Measurements from ENCODE around the gene FNDC4.
A peak's percentile ranks its signal among the peaks of the same experiment; 100 is the strongest.

The FNDC4 gene

GRCh38 chr2:27492557-27492956 is 2.4 kb downstream of the FNDC4 start:
- DNase-seq, result no peak

- DNase-seq, result peak; percentile 100
Measured at GRCh38 chr2:27489498-27490397, 5.3 kb downstream of the FNDC4 start, which contains the start of gene IFT172. Gene IFT172, minus strand, starts transcription at chr2:27489743. Its CDS starts 90 bp downstream, at chr2:27489653.

- peak; percentile 87 for DNase-seq
Measured at GRCh38 chr2:27489118-27489497, 5.9 kb downstream of the FNDC4 start.

GRCh38 chr2:27485496-27485895 is 9.5 kb downstream of the FNDC4 start:
- DNase-seq, result no peak

DNA sequence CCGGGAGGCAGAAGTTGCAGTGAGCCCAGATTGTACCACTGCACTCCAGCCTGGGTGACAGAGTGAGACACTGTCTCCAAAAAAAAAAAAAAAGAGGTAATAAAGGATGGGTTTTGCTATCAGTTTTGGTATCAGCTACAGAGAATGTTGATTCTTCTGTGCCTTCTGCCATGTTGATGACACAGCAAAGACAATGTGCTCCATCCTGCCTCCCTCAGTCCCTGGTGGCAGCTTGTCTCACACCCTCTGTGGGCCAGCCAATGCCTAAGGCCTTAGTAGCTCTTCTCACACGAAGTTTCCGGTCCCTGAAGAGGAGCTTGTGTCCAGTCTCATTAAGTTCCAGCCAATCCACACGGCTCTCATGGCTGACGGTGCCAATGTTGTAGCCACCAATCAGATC is 23.0 kb downstream of the FNDC4 start:
- no peak for DNase-seq

DNA sequence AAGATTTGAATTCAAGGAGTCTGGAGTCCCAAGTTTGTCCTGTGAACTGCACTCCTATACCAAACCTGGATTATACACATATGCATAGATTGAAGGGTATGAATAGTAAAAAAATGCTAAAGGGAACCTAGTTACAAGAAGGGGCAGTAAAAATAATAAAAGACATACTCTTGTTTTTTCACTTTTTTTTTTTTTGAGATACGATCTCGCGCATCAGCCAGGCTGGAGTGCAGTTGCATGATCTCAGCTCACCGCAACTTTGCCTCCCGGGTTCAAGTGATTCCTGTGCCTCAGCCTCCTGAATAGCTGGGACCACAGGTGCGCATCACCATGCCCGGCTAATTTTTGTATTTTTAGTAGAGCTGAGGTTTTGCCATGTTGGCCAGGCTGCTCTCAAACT is 30.6 kb downstream of the FNDC4 start:
- no peak for DNase-seq

DNA sequence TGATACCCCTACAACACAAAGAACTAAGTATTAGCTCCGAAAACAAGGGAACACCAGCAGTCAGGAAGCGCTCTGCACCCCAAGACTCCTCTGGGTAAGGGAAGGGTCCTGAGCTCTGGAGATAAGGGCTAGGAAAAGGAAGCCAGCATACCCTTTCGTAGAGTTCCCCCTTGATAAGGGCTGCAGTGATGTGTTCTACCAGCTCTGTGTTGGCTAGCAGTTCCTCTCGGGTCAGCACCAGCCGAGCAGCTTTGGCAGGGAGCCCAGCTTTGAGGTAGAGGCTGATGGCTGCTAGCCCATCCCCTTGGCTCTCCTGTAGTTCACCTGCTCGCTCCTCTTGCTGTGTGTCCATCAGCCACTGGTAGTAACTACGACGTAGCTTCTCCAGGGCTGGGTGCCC is 33.9 kb downstream of the FNDC4 start:
- no peak for DNase-seq

GRCh38 chr2:27453968-27454367 is 41.0 kb downstream of the FNDC4 start:
- no peak for DNase-seq

DNA sequence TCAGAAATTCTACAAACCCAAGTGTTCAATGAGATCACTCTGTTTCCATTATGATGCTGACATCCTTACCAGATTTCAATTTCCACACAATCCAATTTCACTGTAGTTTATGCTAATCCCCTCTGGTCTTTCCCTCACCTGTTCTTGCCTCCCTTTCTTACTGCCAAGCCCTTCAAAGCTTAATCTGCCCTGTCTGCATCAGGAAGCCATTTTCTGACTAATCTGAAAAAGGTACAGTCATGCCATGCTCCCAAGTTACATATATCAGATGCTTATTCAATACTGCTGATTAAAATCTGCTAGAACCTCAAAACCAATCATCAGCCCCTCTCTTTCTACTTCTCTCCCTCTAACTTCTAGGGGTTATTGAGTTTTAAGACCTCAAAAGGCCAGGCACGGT is 43.9 kb downstream of the FNDC4 start:
- peak; percentile 81 for DNase-seq

GRCh38 chr2:27448381-27448780 is 46.6 kb downstream of the FNDC4 start:
- DNase-seq, result no peak

GRCh38 chr2:27446057-27446456 is 48.9 kb downstream of the FNDC4 start:
- DNase-seq, result no peak

- no peak for DNase-seq
Measured at GRCh38 chr2:27445615-27446014, 49.4 kb downstream of the FNDC4 start.

- no peak for DNase-seq
Measured at GRCh38 chr2:27445155-27445554, 49.8 kb downstream of the FNDC4 start.

GRCh38 chr2:27442920-27443282 is 52.1 kb downstream of the FNDC4 start:
- no peak for DNase-seq

DNA sequence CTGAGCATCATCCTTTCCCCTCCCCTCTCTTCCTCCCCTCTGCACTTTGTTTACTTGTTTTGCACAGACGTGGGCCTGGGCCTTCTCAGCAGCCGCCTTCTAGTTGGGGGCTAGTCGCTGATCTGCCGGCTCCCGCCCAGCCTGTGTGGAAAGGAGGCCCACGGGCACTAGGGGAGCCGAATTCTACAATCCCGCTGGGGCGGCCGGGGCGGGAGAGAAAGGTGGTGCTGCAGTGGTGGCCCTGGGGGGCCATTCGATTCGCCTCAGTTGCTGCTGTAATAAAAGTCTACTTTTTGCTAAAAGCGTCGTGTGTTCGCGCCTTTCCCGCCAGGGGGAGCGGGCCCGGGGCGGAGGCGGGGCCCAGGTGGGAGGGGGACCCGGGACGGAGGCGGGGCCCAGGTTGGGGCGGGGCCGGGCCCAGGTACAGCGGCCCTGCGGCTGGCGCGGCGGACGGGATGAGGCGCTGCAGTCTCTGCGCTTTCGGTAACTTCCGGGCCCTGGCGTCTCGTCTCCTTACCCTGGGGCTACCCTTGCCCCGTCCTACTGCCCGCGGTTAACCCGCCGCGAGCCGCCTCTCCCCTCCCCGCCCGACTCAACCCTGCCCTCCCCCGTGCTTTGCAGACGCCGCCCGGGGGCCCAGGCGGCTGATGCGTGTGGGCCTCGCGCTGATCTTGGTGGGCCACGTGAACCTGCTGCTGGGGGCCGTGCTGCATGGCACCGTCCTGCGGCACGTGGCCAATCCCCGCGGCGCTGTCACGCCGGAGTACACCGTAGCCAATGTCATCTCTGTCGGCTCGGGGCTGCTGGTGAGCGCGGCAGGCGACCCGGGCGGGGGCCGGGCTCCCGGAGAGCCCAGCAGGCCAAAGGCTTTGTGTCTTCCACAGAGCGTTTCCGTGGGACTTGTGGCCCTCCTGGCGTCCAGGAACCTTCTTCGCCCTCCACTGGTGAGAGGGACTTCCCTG is 52.8 kb downstream of the FNDC4 start, which contains the start of gene KRTCAP3:
KRTCAP3 (plus strand) TSS at position 424 of the 962 bp plus-strand sequence; CDS start at position 456, 32 bp downstream.
- no peak for DNase-seq
